ENCODE data around the gene AGBL4. TPM values are rescaled to one million over a fixed set of nuclear protein-coding genes. Genes with fewer than 3 reads are reported as not detected.

AGBL4 gene
- total RNA-seq, 4 donors from 2014 or later: not detected

DNA sequence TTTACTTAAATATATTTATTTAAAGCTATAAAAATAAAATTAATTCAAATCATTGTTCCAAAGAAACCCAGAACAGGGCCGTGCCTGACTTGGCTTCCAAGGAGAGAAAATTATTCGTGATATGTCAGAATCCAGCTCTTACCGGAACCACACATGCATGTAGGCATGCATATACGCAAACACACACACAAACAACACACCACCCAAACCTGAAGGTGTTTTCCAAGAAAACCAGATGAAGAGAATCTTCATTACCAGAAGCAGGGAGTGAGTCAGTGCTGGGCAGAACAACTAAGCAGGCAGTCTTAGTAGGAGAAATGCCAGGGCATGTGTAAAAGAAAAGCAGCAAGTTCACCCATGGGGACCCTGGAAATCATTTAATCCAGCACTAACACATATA is 815.0 kb downstream of the AGBL4 start:
- intact Hi-C loops (cut with DNase I): no loop called here
- no peaks in the 10 kb centered on the region for H3K36me3 ChIP-seq
- H3K27ac ChIP-seq: no peak overlapping the region
- no peak overlapping the region for H3K4me3 ChIP-seq
- no peaks in the 10 kb centered on the region for H3K4me1 ChIP-seq
- TF ChIP-seq CTCF (IDR thresholded peaks at IDR 0.05): no peak
- no peak for TF ChIP-seq POLR2A (IDR thresholded peaks at IDR 0.05)
- 77 to 83% methylated on average over 4 of the region's 4 CpGs for WGBS, 2 donors
- no peaks in the 10 kb centered on the region for H3K27me3 ChIP-seq
- no peaks in the 10 kb centered on the region for H3K9me3 ChIP-seq
- no peak for DNase-seq

- Histone ChIP-seq H3K9me3 (peaks cover 0 to 4% (median 0%) of the 10 kb centered on the region in 3 donors), H3K4me3 (no peak overlapping the region), H3K36me3 (no peaks in the 10 kb centered on the region), H3K27ac (no peak overlapping the region), H3K4me1 (no peaks in the 10 kb centered on the region), H3K27me3 (no peaks in the 10 kb centered on the region)
- 17 to 33% methylated on average over 1 of the region's 1 CpG for WGBS, 2 donors
- TF ChIP-seq POLR2A (IDR thresholded peaks at IDR 0.05): no peak
- no peak for TF ChIP-seq CTCF (IDR thresholded peaks at IDR 0.05)
- intact Hi-C loops (cut with DNase I): no loop called here
- DNase-seq: no peak
Observed at GRCh38 chr1:49204720-49205119, 819.0 kb downstream of the AGBL4 start.

DNA sequence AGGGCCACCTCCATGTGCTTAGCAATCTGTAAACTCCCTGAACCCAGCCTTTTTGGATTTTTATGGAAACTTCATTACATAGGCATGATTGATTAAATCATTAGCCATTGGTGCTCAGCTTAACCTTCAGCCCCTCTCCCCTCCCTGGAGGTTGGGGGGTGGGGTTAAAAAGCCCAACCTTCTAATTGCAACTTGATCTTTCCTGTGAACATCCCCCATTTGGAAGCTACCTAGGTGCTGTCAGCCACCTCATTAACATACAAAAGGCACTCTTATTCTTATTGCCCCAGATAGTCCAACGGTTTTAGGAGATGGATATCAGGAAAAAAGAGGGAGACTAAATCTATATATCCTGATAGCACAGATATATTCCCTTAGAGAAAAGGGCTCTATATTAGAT is 823.0 kb downstream of the AGBL4 start:
- TF ChIP-seq CTCF (IDR thresholded peaks at IDR 0.05) (no peak), POLR2A (IDR thresholded peaks at IDR 0.05) (no peak)
- Histone ChIP-seq H3K36me3 (no peaks in the 10 kb centered on the region), H3K9me3 (peaks cover 0 to 12% (median 4%) of the 10 kb centered on the region in 3 donors), H3K4me3 (no peak overlapping the region), H3K27me3 (no peaks in the 10 kb centered on the region), H3K27ac (no peak overlapping the region), H3K4me1 (no peaks in the 10 kb centered on the region)
- no peak for DNase-seq
- WGBS, 2 donors: 21 to 56% methylated on average over 1 of the region's 1 CpG
- intact Hi-C loops (cut with DNase I): no loop called here

- no peak for DNase-seq
- Histone ChIP-seq H3K27ac (no peak overlapping the region), H3K9me3 (peaks cover 0 to 16% (median 4%) of the 10 kb centered on the region in 3 donors), H3K4me3 (no peak overlapping the region), H3K27me3 (no peaks in the 10 kb centered on the region), H3K36me3 (no peaks in the 10 kb centered on the region), H3K4me1 (no peaks in the 10 kb centered on the region)
- TF ChIP-seq POLR2A (IDR thresholded peaks at IDR 0.05) (no peak), CTCF (IDR thresholded peaks at IDR 0.05) (no peak)
- intact Hi-C loops (cut with DNase I): no loop called here
Observed at GRCh38 chr1:49199564-49199963, 824.2 kb downstream of the AGBL4 start.

DNA sequence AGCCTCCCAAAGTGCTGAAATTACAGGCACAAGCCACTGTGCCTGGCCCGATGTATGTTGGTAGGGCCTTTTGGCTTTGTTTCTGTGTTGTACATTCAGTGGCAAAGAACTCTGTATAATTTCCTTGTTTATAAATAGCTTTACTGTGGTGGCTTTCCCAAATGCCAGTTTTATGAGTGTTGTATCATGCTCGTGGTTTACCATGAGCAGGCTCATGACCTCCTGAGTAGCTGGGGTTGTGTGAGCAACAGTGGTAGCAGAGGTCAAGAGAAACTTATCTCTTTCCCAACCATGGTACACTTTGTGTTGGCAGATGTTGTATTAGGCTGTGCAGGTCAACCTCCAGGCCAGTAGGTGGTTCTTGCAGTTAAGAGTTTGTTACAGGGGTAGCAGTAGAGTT is 826.7 kb downstream of the AGBL4 start:
- WGBS, 2 donors: 73% methylated on average over 2 of the region's 2 CpGs
- intact Hi-C loops (cut with DNase I): no loop called here
- peaks cover 0 to 20% (median 2%) of the 10 kb centered on the region in 3 donors for H3K9me3 ChIP-seq
- H3K36me3 ChIP-seq: no peaks in the 10 kb centered on the region
- H3K27me3 ChIP-seq: no peaks in the 10 kb centered on the region
- no peak overlapping the region for H3K4me3 ChIP-seq
- no peak for DNase-seq
- no peaks in the 10 kb centered on the region for H3K4me1 ChIP-seq
- no peak overlapping the region for H3K27ac ChIP-seq
- TF ChIP-seq POLR2A (IDR thresholded peaks at IDR 0.05): no peak
- no peak for TF ChIP-seq CTCF (IDR thresholded peaks at IDR 0.05)
